Measurements from ENCODE around the gene MAP2K6.

- TF ChIP-seq CTCF (IDR thresholded peaks at IDR 0.05; ENCODE audit: poor library complexity) (no peak), EZH2phosphoT487 (IDR thresholded peaks at IDR 0.05; ENCODE audit: low read depth, severe bottlenecking, unreplicated experiment) (no peak), EZH2 (IDR thresholded peaks at IDR 0.05; ENCODE audit: borderline replicate concordance) (no peak)
These were observed 133.4 kb downstream of the MAP2K6 start for GRCh38 chr17:69547947-69548346.

All from hepatocyte (in vitro differentiated cells).